Stimulated activated memory B cell treated with anti-CD40 and anti-IgM and Interleukin-4, amounts not matched to agents 10 μg/mL and 1 μg/mL and 100 μg/mL, for 72 hours (primary cell): ENCODE data around the gene PTPRT.
"Not testable (repeated sequence)": the region's sequence is repeated elsewhere in the genome, so short reads cannot be mapped to it uniquely, and the experiment has no call there.

ENCODE experiments used
- ATAC-seq: fragments of 150-1000 bp; cut with Tn5 transposase; 2 replicates; pipeline ENCODE4 v1.10.0; 2021
- H3K27ac Mint-ChIP-seq: one replicate; pipeline ENCODE4 v1.8.0; 2022; ENCODE audit warnings: mild to moderate bottlenecking, mixed read lengths
- H3K27me3 Mint-ChIP-seq: one replicate; pipeline ENCODE4 v1.8.0; 2022; ENCODE audit warnings: mixed read lengths
- H3K36me3 Mint-ChIP-seq: one replicate; pipeline ENCODE4 v1.8.0; 2022; ENCODE audit warnings: mixed read lengths
- H3K4me1 Mint-ChIP-seq: one replicate; pipeline ENCODE4 v1.8.0; 2022; ENCODE audit warnings: mixed read lengths
- H3K4me3 Mint-ChIP-seq: one replicate; pipeline ENCODE4 v1.8.0; 2022; ENCODE audit warnings: mild to moderate bottlenecking, moderate library complexity, mixed read lengths
- H3K9me3 Mint-ChIP-seq: one replicate; pipeline ENCODE4 v1.8.0; 2022; ENCODE audit warnings: mixed read lengths

The PTPRT gene

DNA sequence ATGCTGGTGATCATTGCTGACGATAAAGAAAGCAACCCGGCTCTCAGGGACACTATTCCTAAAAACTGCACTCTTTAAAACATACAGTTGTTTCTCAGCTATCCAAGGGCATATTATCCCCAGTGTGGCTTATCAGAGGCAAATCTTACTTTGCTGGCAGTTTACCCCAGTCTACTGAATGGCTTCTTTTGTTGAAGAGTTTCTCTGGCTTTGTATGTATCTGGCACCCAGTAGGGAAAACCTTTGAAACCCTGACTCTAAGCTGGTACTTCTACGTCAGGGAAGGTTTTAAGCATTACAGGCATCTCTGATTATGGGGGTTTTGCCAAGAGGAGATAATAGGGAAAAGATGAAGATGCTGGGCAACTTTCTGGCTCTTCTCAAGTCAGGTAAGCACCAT, 933.9 kb downstream of the PTPRT start:
- Mint-ChIP-seq H3K36me3 (no peaks in the 10 kb centered on the region), H3K4me1 (no peaks in the 10 kb centered on the region), H3K4me3 (no peak overlapping the region), H3K9me3 (peaks cover 4% of the 10 kb centered on the region), H3K27me3 (no peaks in the 10 kb centered on the region), H3K27ac (no peak overlapping the region)
- no peak for ATAC-seq

DNA sequence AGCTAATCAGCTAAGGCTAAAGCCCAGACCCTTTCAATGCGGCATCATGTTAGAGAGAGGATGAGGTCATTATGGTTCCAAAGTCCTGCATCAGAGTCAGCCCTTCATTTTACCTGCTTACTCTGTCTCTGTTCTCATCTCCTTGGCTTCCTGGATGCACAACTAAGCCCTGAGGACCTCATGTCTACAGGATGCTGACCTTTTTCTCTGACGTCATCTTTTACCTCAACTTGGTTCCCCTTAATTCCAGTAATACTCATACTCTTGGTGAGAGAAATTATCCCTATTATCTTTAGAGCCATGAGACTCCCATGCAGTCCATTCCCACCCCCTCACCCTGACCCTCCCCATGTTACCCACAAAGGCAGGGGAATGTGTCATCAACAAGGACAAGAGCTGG, 935.0 kb downstream of the PTPRT start:
- ATAC-seq: no peak
- Mint-ChIP-seq H3K27ac (no peak overlapping the region), H3K4me3 (no peak overlapping the region)

DNA sequence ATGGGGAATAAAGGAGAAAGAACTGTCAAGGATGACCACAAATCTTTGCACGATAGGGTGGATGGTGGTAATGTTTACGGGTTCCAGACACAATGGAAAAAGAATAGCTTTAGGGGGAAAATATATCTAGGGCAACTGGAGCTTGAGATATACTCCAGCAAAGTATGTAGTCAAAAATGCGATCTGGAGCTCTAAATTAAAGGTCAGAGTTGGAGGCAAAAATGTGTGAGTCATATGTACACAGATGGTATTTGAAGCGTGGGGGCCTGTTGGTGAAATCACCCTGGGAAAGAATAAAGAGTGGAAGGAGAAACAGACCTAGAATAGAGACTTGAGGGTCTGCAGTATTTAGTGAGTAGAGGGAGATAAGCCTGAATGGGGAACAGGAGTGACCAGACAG, 937.6 kb downstream of the PTPRT start:
- H3K4me3 Mint-ChIP-seq: no peak overlapping the region
- ATAC-seq: no peak
- no peaks in the 10 kb centered on the region for H3K27me3 Mint-ChIP-seq
- no peaks in the 10 kb centered on the region for H3K4me1 Mint-ChIP-seq
- no peak overlapping the region for H3K27ac Mint-ChIP-seq
- no peaks in the 10 kb centered on the region for H3K36me3 Mint-ChIP-seq
- peaks cover 2% of the 10 kb centered on the region for H3K9me3 Mint-ChIP-seq

More for the DNA sequence above, 935.0 kb downstream of the PTPRT start:
- Mint-ChIP-seq H3K4me1 (no peaks in the 10 kb centered on the region), H3K36me3 (no peaks in the 10 kb centered on the region), H3K9me3 (peaks cover 2% of the 10 kb centered on the region), H3K27me3 (no peaks in the 10 kb centered on the region)

DNA sequence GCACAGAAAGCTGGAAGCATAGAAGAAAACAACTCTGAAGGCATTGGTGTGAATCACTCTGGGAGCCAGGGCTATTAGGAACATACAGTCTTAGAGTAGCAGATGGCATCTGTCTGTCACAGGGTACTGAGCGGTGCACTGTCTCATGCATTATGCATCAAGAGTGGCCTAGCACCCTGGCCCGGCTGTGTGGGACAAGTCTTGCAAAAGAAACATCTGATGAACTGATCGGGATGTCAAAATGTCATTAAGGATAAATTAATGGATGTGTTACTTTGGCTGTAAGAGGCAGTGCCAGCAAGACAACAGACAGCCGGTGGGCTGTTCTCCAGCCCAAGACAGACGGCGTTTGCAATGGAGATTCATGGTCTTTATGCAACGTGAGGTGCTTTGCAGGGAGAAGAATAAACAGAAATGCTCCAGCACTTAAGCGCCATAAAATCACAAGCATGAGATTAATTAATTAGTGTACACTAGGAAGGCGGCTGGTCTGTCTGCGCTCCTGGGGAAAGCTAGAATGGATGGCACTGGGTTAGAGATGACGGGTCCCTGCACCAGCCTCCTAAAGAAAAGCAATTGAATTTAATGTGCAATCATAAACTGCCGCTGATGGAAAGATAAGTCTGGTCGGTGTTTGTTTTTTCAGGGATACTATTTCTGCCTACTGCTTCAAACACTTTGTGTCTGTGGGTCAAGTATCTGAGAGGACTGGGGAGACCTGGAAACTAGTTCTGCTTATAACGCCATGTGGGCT, 970.9 kb downstream of the PTPRT start:
- peaks cover 3% of the 10 kb centered on the region for H3K9me3 Mint-ChIP-seq
- H3K27ac Mint-ChIP-seq: no peak overlapping the region
- ATAC-seq: no peak
- H3K27me3 Mint-ChIP-seq: no peaks in the 10 kb centered on the region
- no peaks in the 10 kb centered on the region for H3K36me3 Mint-ChIP-seq
- H3K4me3 Mint-ChIP-seq: no peak overlapping the region
- H3K4me1 Mint-ChIP-seq: no peaks in the 10 kb centered on the region

- Mint-ChIP-seq H3K9me3 (peaks cover under 1% of the 10 kb centered on the region), H3K27ac (no peak overlapping the region), H3K36me3 (no peaks in the 10 kb centered on the region), H3K27me3 (no peaks in the 10 kb centered on the region), H3K4me3 (no peak overlapping the region), H3K4me1 (no peaks in the 10 kb centered on the region)
- no peak for ATAC-seq
Observed at GRCh38 chr20:42214074-42214473, 975.6 kb downstream of the PTPRT start.

GRCh38 chr20:42212391-42212790, 977.3 kb downstream of the PTPRT start:
- Mint-ChIP-seq H3K27me3 (no peaks in the 10 kb centered on the region), H3K4me3 (no peak overlapping the region), H3K9me3 (peaks cover 3% of the 10 kb centered on the region), H3K27ac (no peak overlapping the region), H3K4me1 (no peaks in the 10 kb centered on the region), H3K36me3 (no peaks in the 10 kb centered on the region)
- no peak for ATAC-seq

DNA sequence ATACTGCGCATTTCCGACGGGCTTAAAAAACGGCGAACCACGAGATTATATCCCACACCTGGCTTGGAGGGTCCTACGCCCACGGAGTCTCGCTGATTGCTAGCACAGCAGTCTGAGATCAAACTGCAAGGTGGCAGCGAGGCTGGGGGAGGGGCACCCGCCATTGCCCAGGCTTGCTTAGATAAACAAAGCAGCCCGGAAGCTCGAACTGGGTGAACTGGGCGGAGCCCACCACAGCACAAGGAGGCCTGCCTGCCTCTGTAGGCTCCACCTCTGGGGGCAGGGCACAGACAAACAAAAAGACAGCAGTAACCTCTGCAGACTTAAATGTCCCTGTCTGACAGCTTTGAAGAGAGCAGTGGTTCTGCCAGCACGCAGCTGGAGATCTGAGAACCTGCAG, 983.1 kb downstream of the PTPRT start:
- not testable (repeated sequence) for H3K36me3 Mint-ChIP-seq, H3K27me3 Mint-ChIP-seq, ATAC-seq, H3K4me3 Mint-ChIP-seq, H3K9me3 Mint-ChIP-seq, H3K4me1 Mint-ChIP-seq, H3K27ac Mint-ChIP-seq

- H3K4me3 Mint-ChIP-seq: no peak overlapping the region
- no peaks in the 10 kb centered on the region for H3K36me3 Mint-ChIP-seq
- no peak for ATAC-seq
- no peaks in the 10 kb centered on the region for H3K4me1 Mint-ChIP-seq
- H3K27ac Mint-ChIP-seq: no peak overlapping the region
- H3K9me3 Mint-ChIP-seq: peaks cover 3% of the 10 kb centered on the region
- H3K27me3 Mint-ChIP-seq: no peaks in the 10 kb centered on the region
Observed at GRCh38 chr20:42204109-42204660, 985.5 kb downstream of the PTPRT start.

DNA sequence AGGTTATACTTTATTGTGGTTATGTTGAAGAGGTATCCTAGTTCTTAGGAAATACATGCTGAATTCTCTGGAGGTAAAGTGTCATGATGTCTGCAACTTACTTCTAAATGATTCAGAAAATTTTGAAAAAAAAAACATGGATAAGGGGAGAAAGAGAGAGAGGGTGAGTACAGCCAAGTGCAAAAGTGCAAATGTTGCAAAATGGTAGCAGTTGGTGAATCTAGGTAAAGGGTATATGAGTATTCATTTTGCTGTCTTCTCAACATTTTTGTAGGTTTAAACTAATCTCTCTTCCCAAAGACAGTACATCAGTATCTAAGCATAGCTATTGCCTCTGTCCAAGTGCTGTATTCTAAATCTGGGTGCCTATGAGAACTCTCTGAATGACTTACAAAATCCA, 992.1 kb downstream of the PTPRT start:
- Mint-ChIP-seq H3K27ac (no peak overlapping the region), H3K9me3 (no peaks in the 10 kb centered on the region), H3K4me3 (no peak overlapping the region), H3K36me3 (no peaks in the 10 kb centered on the region), H3K27me3 (no peaks in the 10 kb centered on the region), H3K4me1 (no peaks in the 10 kb centered on the region)
- ATAC-seq: no peak

DNA sequence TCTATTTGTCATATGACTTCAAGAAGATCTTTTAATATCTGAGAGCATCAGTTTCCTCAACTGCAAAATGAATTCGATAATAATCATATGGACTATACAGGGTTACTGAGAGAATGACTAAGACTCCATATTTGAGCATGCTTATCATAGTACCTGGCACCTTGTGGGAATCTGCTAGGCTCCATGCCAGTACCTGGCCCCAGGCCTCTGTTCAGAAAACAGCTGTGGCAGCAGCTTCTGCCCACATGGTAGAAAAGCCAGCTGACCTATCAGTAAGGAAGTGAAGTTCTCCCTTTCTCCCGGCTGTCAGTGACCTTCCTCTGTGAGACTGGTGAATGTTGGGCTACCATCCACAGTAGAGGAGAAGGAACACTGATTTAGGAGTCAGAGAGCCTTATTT, 996.6 kb downstream of the PTPRT start:
- Mint-ChIP-seq H3K27me3 (no peaks in the 10 kb centered on the region), H3K9me3 (no peaks in the 10 kb centered on the region), H3K4me1 (no peaks in the 10 kb centered on the region), H3K36me3 (no peaks in the 10 kb centered on the region), H3K27ac (no peak overlapping the region), H3K4me3 (no peak overlapping the region)
- ATAC-seq: no peak

DNA sequence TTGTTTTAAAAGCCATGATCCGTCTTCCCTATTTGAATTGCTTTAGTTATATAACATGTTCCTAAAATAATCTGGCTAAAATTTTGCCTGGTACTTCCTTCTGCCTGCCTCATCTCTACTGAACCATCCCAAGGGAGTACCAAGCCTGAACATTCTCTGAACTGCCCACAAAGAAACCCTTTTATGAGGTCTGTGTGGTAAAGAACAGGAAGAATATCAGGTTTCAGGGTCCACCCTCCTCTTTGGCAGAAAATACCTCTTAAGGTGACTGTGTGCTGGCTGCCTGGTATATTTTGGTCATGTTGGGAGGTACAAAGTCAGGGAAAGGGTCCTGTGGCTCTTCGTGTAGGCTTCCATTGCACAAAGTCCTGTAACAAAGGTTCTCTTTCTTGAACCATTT, 997.4 kb downstream of the PTPRT start:
- H3K4me1 Mint-ChIP-seq: no peaks in the 10 kb centered on the region
- no peak overlapping the region for H3K4me3 Mint-ChIP-seq
- H3K27ac Mint-ChIP-seq: no peak overlapping the region
- H3K27me3 Mint-ChIP-seq: no peaks in the 10 kb centered on the region
- no peaks in the 10 kb centered on the region for H3K9me3 Mint-ChIP-seq
- ATAC-seq: no peak
- H3K36me3 Mint-ChIP-seq: no peaks in the 10 kb centered on the region

DNA sequence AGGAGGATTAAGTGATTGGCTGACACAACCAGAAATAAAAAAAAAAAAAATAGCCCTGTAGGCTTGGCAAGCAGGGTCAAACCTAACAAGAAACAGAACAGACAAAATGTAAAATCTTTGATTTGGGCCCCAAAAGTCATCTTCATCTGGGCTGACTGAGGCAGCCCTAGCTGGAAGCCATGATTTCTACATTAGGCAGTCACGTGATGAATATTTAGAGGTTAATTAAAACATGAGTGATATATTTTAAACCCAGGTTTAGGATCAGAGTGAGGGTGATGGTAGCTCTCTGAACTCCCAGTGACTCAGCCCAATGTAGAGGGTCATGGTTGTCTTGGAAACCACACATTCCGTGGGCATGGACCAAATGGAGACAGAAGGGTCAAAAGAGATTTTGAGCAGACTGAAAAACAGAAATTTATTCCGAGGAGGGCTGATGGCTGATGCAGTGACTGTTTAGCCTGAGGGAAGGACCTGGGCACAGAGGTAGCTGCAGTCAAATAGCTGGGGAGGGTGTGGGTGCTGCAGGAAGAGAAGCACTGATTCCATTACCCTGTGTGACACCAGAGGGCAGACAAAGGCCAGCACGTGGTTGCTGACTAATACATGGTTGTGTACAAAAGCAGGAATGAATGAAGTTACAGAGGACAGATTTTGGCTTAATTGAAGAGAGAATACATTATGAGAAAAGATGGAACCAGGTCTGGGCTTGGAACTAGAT, 998.4 kb downstream of the PTPRT start:
- Mint-ChIP-seq H3K4me1 (no peaks in the 10 kb centered on the region), H3K9me3 (no peaks in the 10 kb centered on the region), H3K36me3 (no peaks in the 10 kb centered on the region), H3K27me3 (no peaks in the 10 kb centered on the region), H3K27ac (no peak overlapping the region), H3K4me3 (no peak overlapping the region)
- no peak for ATAC-seq

DNA sequence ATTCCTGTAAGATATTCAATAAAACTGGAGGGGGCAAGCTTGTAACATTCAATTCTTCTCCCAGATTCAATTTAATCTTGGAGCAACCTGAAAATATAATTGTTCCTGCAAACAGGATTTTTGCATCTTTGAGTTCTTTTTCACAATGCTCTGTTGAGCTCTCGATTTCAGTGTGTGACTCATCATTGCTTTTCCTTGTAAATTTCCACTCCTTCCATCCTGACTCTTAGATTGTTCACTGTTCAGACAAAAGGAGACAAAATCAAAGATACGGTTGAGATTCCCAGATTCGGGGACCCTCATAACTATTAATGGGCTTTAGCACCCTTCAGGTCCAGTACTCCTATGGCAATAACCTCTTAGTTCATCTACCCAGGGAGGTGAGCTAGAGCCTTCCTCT, 999.6 kb downstream of the PTPRT start:
- Mint-ChIP-seq H3K4me3 (no peak overlapping the region), H3K9me3 (peaks cover 3% of the 10 kb centered on the region), H3K4me1 (no peaks in the 10 kb centered on the region), H3K27me3 (no peaks in the 10 kb centered on the region), H3K27ac (no peak overlapping the region), H3K36me3 (no peaks in the 10 kb centered on the region)
- ATAC-seq: no peak

GRCh38 chr20:42186337-42186736, 1003.4 kb downstream of the PTPRT start:
- ATAC-seq: no peak
- Mint-ChIP-seq H3K36me3 (no peaks in the 10 kb centered on the region), H3K9me3 (peaks cover 3% of the 10 kb centered on the region), H3K27me3 (no peaks in the 10 kb centered on the region), H3K4me3 (no peak overlapping the region), H3K27ac (no peak overlapping the region), H3K4me1 (no peaks in the 10 kb centered on the region)

- no peak for ATAC-seq
- no peaks in the 10 kb centered on the region for H3K27me3 Mint-ChIP-seq
- H3K27ac Mint-ChIP-seq: no peak overlapping the region
- H3K4me1 Mint-ChIP-seq: no peaks in the 10 kb centered on the region
- H3K36me3 Mint-ChIP-seq: no peaks in the 10 kb centered on the region
- H3K4me3 Mint-ChIP-seq: no peak overlapping the region
- H3K9me3 Mint-ChIP-seq: peaks cover 3% of the 10 kb centered on the region
Observed at GRCh38 chr20:42183147-42183546, 1006.6 kb downstream of the PTPRT start.

DNA sequence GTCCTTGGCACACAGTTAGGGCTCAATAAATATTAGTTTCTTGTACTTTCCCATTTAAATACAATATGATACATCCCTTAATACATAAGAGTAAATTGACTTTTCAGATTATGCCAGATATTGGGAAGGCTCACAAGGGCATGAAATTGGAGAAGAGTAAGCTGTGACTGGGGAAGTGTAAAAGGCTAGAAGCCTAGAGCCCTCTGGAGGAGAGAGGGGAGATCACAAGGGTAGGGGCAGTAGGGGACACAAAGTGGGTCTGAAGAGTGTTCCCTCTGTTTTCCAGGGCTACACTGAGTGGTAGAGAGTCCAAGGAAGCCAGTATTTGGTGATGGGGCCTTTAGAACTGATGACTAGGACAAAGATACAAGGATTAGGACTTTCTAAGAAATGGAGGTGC, 1008.6 kb downstream of the PTPRT start:
- Mint-ChIP-seq H3K4me1 (no peaks in the 10 kb centered on the region), H3K27ac (no peak overlapping the region), H3K9me3 (peaks cover 6% of the 10 kb centered on the region), H3K4me3 (no peak overlapping the region), H3K36me3 (no peaks in the 10 kb centered on the region), H3K27me3 (no peaks in the 10 kb centered on the region)
- ATAC-seq: no peak
